Testis (tissue), 3 donors: ENCODE results near the gene BTBD2. TPM values are rescaled to one million over a fixed set of nuclear protein-coding genes. Genes with fewer than 3 reads are reported as not detected.

ENCODE experiments used
- DNase-seq: peaks from one replicate; pipeline ENCODE4 v3.0.0-alpha.2; 2019
- H3K27ac ChIP-seq, 2 donors: fragments of 200-600 bp; sonication (generic); one replicate each; pipeline ENCODE4 v1.5.1; 2019
- H3K27me3 ChIP-seq: fragments of 200-600 bp; sonication (generic); one replicate; pipeline ENCODE4 v1.5.1; 2019
- H3K36me3 ChIP-seq: fragments of 200-600 bp; sonication (generic); one replicate; pipeline ENCODE4 v1.5.1; 2017; ENCODE audit warnings: low read depth; ENCODE audit errors: missing control alignments
- H3K4me1 ChIP-seq: fragments of 200-600 bp; sonication (generic); one replicate; pipeline ENCODE4 v1.5.1; 2019
- H3K4me3 ChIP-seq, 2 donors: fragments of 200-600 bp; sonication (generic); one replicate each; pipeline ENCODE4 v1.5.1; 2017 to 2019
- H3K9me3 ChIP-seq: fragments of 200-600 bp; sonication (generic); one replicate; pipeline ENCODE4 v1.5.1; 2017
- CTCF ChIP-seq, 3 experiments: fragments of 450-650 bp in 2 of 3; fragments of 200-600 bp in 1 of 3; sonication (generic) in 1 of 3; IDR thresholded peaks; one replicate each; pipeline ENCODE4 v1.5.1; 2016 to 2019; ENCODE audit warnings: antibody characterized with exemption in 3 of 3, mild to moderate bottlenecking in 2 of 3, moderate library complexity in 1 of 3
- POLR2A ChIP-seq: fragments of 450-650 bp; IDR thresholded peaks from one replicate; pipeline ENCODE4 v1.6.1; 2017; ENCODE audit warnings: antibody characterized with exemption, mild to moderate bottlenecking, moderate library complexity
- WGBS, 2 donors: methylation state at CpG; one replicate each; pipeline ENCODE4 v1.1.5; 2018; 5-methylcytosine and 5-hydroxymethylcytosine counted together
- intact Hi-C: fragments of 100-400 bp; cut with DNase I; formaldehyde crosslinking; loops from one replicate; pipeline ENCODE4 v1.15.1; 2023; ENCODE audit warnings: low total_unique reads
- polyA plus RNA-seq: library from polyadenylated mRNA; stranded (reverse); fragments of 350-450 nt; fragmentation: Illumina TruSeq; extraction: RNeasy Lipid Tissue Mini Kit (QIAGEN cat#74804); gene quantifications from one replicate; pipeline ENCODE4 v1.2.3, GENCODE V29; 2014; ENCODE audit warnings: low read depth, low replicate concordance; ENCODE audit not compliant: insufficient read depth
- total RNA-seq, 2 donors: library from RNA; depleted of rRNA; stranded (reverse); fragments of >200 nt; gene quantifications; one replicate each; pipeline ENCODE4 v1.2.3, GENCODE V29; 2016

The BTBD2 gene
- total and polyA plus RNA-seq, 3 donors from 2014 or later, result 43.2 to 117 (median 61.1) TPM

GRCh38 chr19:2055931-2056836 lies 40.7 kb upstream of the BTBD2 start:
- Histone ChIP-seq H3K27me3 (no peaks in the 10 kb centered on the region), H3K27ac (peak overlapping the region; percentile 86 to 94), H3K9me3 (no peaks in the 10 kb centered on the region), H3K4me1 (peaks cover 43% of the 10 kb centered on the region), H3K4me3 (no peak overlapping the region), H3K36me3 (no peaks in the 10 kb centered on the region)
- peak; percentile 62 for DNase-seq
- intact Hi-C loops, result no loop called here
- 39 to 61% methylated on average over 15 to 22 of the region's 22 CpGs for whole genome bisulfite sequencing, 2 donors
- TF ChIP-seq POLR2A (no peak), CTCF (IDR thresholded peaks at IDR 0.05) (no peak)

GRCh38 chr19:2054763-2055162 lies 39.2 kb upstream of the BTBD2 start:
- peaks cover 31% of the 10 kb centered on the region for H3K4me1 ChIP-seq
- H3K27me3 ChIP-seq, result no peaks in the 10 kb centered on the region
- WGBS, 2 donors, result 75 to 83% methylated on average over 8 of the region's 8 CpGs
- H3K9me3 ChIP-seq, result no peaks in the 10 kb centered on the region
- H3K4me3 ChIP-seq, result no peak overlapping the region
- H3K27ac ChIP-seq, result peak overlapping the region; percentile 19 to 71
- intact Hi-C loops, result no loop called here
- no peak for DNase-seq
- no peaks in the 10 kb centered on the region for H3K36me3 ChIP-seq
- no peak for TF ChIP-seq CTCF (IDR thresholded peaks at IDR 0.05)
- TF ChIP-seq POLR2A, result no peak

GRCh38 chr19:2053601-2054389 lies 38.3 kb upstream of the BTBD2 start:
- H3K27me3 ChIP-seq, result no peaks in the 10 kb centered on the region
- peak overlapping the region; percentile 19 to 71 for H3K27ac ChIP-seq
- no peak overlapping the region for H3K4me3 ChIP-seq
- no peaks in the 10 kb centered on the region for H3K9me3 ChIP-seq
- WGBS, 2 donors, result 61 to 80% methylated on average over 13 to 24 of the region's 24 CpGs
- no peaks in the 10 kb centered on the region for H3K36me3 ChIP-seq
- intact Hi-C loops, result no loop called here
- H3K4me1 ChIP-seq, result peaks cover 34% of the 10 kb centered on the region
- no peak for TF ChIP-seq POLR2A
- TF ChIP-seq CTCF (IDR thresholded peaks at IDR 0.05), result no peak
- DNase-seq, result peak; percentile 88

- H3K4me1 ChIP-seq, result peaks cover 49% of the 10 kb centered on the region
- H3K4me3 ChIP-seq, result peak overlapping the region in 1 of 2 donors; percentile 37
- H3K27me3 ChIP-seq, result no peaks in the 10 kb centered on the region
- no peak for TF ChIP-seq POLR2A
- no peak for TF ChIP-seq CTCF (IDR thresholded peaks at IDR 0.05)
- H3K36me3 ChIP-seq, result no peaks in the 10 kb centered on the region
- intact Hi-C loops, result no loop called here
- H3K9me3 ChIP-seq, result no peaks in the 10 kb centered on the region
- peak overlapping the region; percentile 92 to 98 for H3K27ac ChIP-seq
- no peak for DNase-seq
- 55 to 70% methylated on average over 14 to 18 of the region's 18 CpGs for WGBS, 2 donors
These were observed 36.5 kb upstream of the BTBD2 start for GRCh38 chr19:2051773-2052704.
